ENCODE data around the gene TMEM119. TPM values are rescaled to one million over a fixed set of nuclear protein-coding genes. Genes with fewer than 3 reads are reported as not detected.
"Not testable (repeated sequence)": the region's sequence is repeated elsewhere in the genome, so short reads cannot be mapped to it uniquely, and the experiment has no call there.

Gene TMEM119
- total and polyA plus RNA-seq, 2 experiments from 2014 or later: 0.21 to 0.48 TPM

GRCh38 chr12:108594323-108594903 is 3.5 kb downstream of the TMEM119 start:
- H3K27ac ChIP-seq: no peak overlapping the region
- H3K4me1 ChIP-seq (ENCODE audit: low read depth): no peaks in the 10 kb centered on the region
- no peaks in the 10 kb centered on the region for H3K9me3 ChIP-seq (ENCODE audit: low read depth)
- H3K27me3 ChIP-seq: no peaks in the 10 kb centered on the region
- H3K4me3 ChIP-seq: no peak overlapping the region
- DNase-seq (ENCODE audit: low read depth in 1 of 2, low spot score in 1 of 2): no peak
- H3K36me3 ChIP-seq: no peaks in the 10 kb centered on the region
- TF ChIP-seq CTCF (IDR thresholded peaks at IDR 0.05; ENCODE audit: low read depth, low read length): no peak

- TF ChIP-seq CTCF (IDR thresholded peaks at IDR 0.05; ENCODE audit: low read depth, low read length): no peak
- Histone ChIP-seq H3K27ac (no peak overlapping the region), H3K4me1 (ENCODE audit: low read depth) (no peaks in the 10 kb centered on the region), H3K36me3 (no peaks in the 10 kb centered on the region), H3K27me3 (no peaks in the 10 kb centered on the region), H3K9me3 (ENCODE audit: low read depth) (no peaks in the 10 kb centered on the region), H3K4me3 (no peak overlapping the region)
- DNase-seq (ENCODE audit: low read depth in 1 of 2, low spot score in 1 of 2): no peak
Measured at GRCh38 chr12:108592033-108592909, 5.6 kb downstream of the TMEM119 start.

- H3K4me3 ChIP-seq: no peak overlapping the region
- TF ChIP-seq CTCF (IDR thresholded peaks at IDR 0.05; ENCODE audit: low read depth, low read length): no peak
- no peaks in the 10 kb centered on the region for H3K9me3 ChIP-seq (ENCODE audit: low read depth)
- no peak for DNase-seq (ENCODE audit: low read depth in 1 of 2, low spot score in 1 of 2)
- H3K36me3 ChIP-seq: no peaks in the 10 kb centered on the region
- H3K4me1 ChIP-seq (ENCODE audit: low read depth): no peaks in the 10 kb centered on the region
- H3K27me3 ChIP-seq: no peaks in the 10 kb centered on the region
- no peak overlapping the region for H3K27ac ChIP-seq
Measured at GRCh38 chr12:108591267-108591980, 6.5 kb downstream of the TMEM119 start.

GRCh38 chr12:108590463-108590862 is 7.4 kb downstream of the TMEM119 start:
- not testable (repeated sequence) for DNase-seq (ENCODE audit: low read depth in 1 of 2, low spot score in 1 of 2); H3K4me1 ChIP-seq (ENCODE audit: low read depth); H3K27me3 ChIP-seq; H3K27ac ChIP-seq; H3K9me3 ChIP-seq (ENCODE audit: low read depth); H3K4me3 ChIP-seq; H3K36me3 ChIP-seq

- Histone ChIP-seq H3K4me3 (no peak overlapping the region), H3K27me3 (no peaks in the 10 kb centered on the region), H3K36me3 (no peaks in the 10 kb centered on the region), H3K4me1 (ENCODE audit: low read depth) (no peaks in the 10 kb centered on the region), H3K27ac (no peak overlapping the region), H3K9me3 (ENCODE audit: low read depth) (no peaks in the 10 kb centered on the region)
- DNase-seq (ENCODE audit: low read depth in 1 of 2, low spot score in 1 of 2): no peak
- TF ChIP-seq CTCF (IDR thresholded peaks at IDR 0.05; ENCODE audit: low read depth, low read length): no peak
Measured at GRCh38 chr12:108589840-108590229, 8.0 kb downstream of the TMEM119 start.
